H9 (cell line): ENCODE data around the gene ISCA1. TPM values are rescaled to one million over a fixed set of nuclear protein-coding genes. Genes with fewer than 3 reads are reported as not detected.

Experiments
- DNase-seq: peaks from one replicate; pipeline ENCODE4 v3.0.0-alpha.2; 2017
- H2AFZ ChIP-seq: one replicate; pipeline ENCODE4 v1.6.1; 2013; ENCODE audit warnings: mild to moderate bottlenecking, low read length, control low read depth, moderate library complexity
- H2AK5ac ChIP-seq: 2 replicates; pipeline ENCODE4 v1.6.1; 2013; ENCODE audit warnings: low read length, control low read depth, mixed read lengths; ENCODE audit not compliant: insufficient read length
- H2BK120ac ChIP-seq: one replicate; pipeline ENCODE4 v1.6.1; 2013; ENCODE audit warnings: low read depth, mild to moderate bottlenecking, low read length, control low read depth, inconsistent platforms; ENCODE audit not compliant: poor library complexity, severe bottlenecking
- H2BK12ac ChIP-seq: 2 replicates; pipeline ENCODE4 v1.6.1; 2013; ENCODE audit warnings: low read length, control low read depth, mixed read lengths, low read depth; ENCODE audit not compliant: insufficient read length
- H2BK15ac ChIP-seq: 2 replicates; pipeline ENCODE4 v1.6.1; 2013; ENCODE audit warnings: low read depth, low read length, control low read depth
- H2BK20ac ChIP-seq: one replicate; pipeline ENCODE4 v1.6.1; 2013; ENCODE audit warnings: low read depth, mild to moderate bottlenecking, low read length, control low read depth, inconsistent platforms; ENCODE audit not compliant: poor library complexity, severe bottlenecking
- H2BK5ac ChIP-seq: 2 replicates; pipeline ENCODE4 v1.6.1; 2013; ENCODE audit warnings: low read length, control low read depth, mixed read lengths; ENCODE audit not compliant: insufficient read length
- H3K14ac ChIP-seq: 2 replicates; pipeline ENCODE4 v1.6.1; 2013; ENCODE audit warnings: low read length, control low read depth; ENCODE audit not compliant: insufficient read depth
- H3K18ac ChIP-seq: 2 replicates; pipeline ENCODE4 v1.6.1; 2013; ENCODE audit warnings: low read depth, mild to moderate bottlenecking, mixed read lengths, low read length, control low read depth; ENCODE audit not compliant: insufficient read length
- H3K23ac ChIP-seq: 2 replicates; pipeline ENCODE4 v1.6.1; 2013; ENCODE audit warnings: low read length, control low read depth, mixed read lengths, low read depth; ENCODE audit not compliant: insufficient read length
- H3K23me2 ChIP-seq: 2 replicates; pipeline ENCODE4 v1.6.1; 2013; ENCODE audit warnings: low read depth, mild to moderate bottlenecking, mixed read lengths, low read length, control low read depth; ENCODE audit not compliant: insufficient read length, poor library complexity, severe bottlenecking
- H3K27ac ChIP-seq: 2 replicates; pipeline ENCODE4 v1.5.1; 2013; ENCODE audit warnings: low read length, control low read depth, mixed read lengths, low read depth; ENCODE audit not compliant: insufficient read length
- H3K27me3 ChIP-seq: 2 replicates; pipeline ENCODE4 v1.6.1; 2013; ENCODE audit warnings: low read length, control low read depth, inconsistent platforms; ENCODE audit not compliant: insufficient read depth
- H3K4ac ChIP-seq: 2 replicates; pipeline ENCODE4 v1.6.1; 2013; ENCODE audit warnings: low read depth, mild to moderate bottlenecking, control low read depth, inconsistent platforms, low read length, moderate library complexity
- H3K4me1 ChIP-seq: 2 replicates; pipeline ENCODE4 v1.6.1; 2013; ENCODE audit warnings: low read length, control low read depth, inconsistent platforms; ENCODE audit not compliant: insufficient read depth
- H3K4me2 ChIP-seq: 2 replicates; pipeline ENCODE4 v1.6.1; 2013; ENCODE audit warnings: low read length, control low read depth, mixed read lengths; ENCODE audit not compliant: insufficient read length, insufficient read depth
- H3K56ac ChIP-seq: 2 replicates; pipeline ENCODE4 v1.6.1; 2013; ENCODE audit warnings: low read depth, mild to moderate bottlenecking, mixed read lengths, low read length, control low read depth; ENCODE audit not compliant: insufficient read length
- H3K79me1 ChIP-seq: 2 replicates; pipeline ENCODE4 v1.6.1; 2013; ENCODE audit warnings: low read depth, mild to moderate bottlenecking, moderate library complexity, low read length, control low read depth, inconsistent platforms; ENCODE audit not compliant: insufficient read depth, poor library complexity, severe bottlenecking
- H3K79me2 ChIP-seq: 2 replicates; pipeline ENCODE4 v1.6.1; 2013; ENCODE audit warnings: low read length, control low read depth, inconsistent platforms; ENCODE audit not compliant: insufficient read depth
- H3K9ac ChIP-seq: 2 replicates; pipeline ENCODE4 v1.6.1; 2013; ENCODE audit warnings: low read length, control low read depth, mixed read lengths; ENCODE audit not compliant: insufficient read length; ENCODE audit errors: extremely low read depth
- H3K9me3 ChIP-seq: one replicate; pipeline ENCODE4 v1.6.1; 2013; ENCODE audit warnings: low read depth, low read length, inconsistent platforms; ENCODE audit not compliant: control insufficient read depth
- H3T11ph ChIP-seq: one replicate; pipeline ENCODE4 v1.6.1; 2013; ENCODE audit warnings: mild to moderate bottlenecking, low read length, control low read depth, inconsistent platforms
- H4K20me1 ChIP-seq: one replicate; pipeline ENCODE4 v1.6.1; 2013; ENCODE audit not compliant: control insufficient read depth, insufficient read length, insufficient read depth
- H4K5ac ChIP-seq: 2 replicates; pipeline ENCODE4 v1.6.1; 2013; ENCODE audit warnings: low read depth, mild to moderate bottlenecking, mixed read lengths, low read length, control low read depth; ENCODE audit not compliant: insufficient read length
- H4K8ac ChIP-seq: replicated peaks from 2 replicates; pipeline ENCODE4 v1.6.1; 2013; ENCODE audit warnings: low read length, control low read depth, mixed read lengths, low read depth; ENCODE audit not compliant: insufficient read length
- H4K91ac ChIP-seq: 2 replicates; pipeline ENCODE4 v1.6.1; 2013; ENCODE audit warnings: low read depth, mild to moderate bottlenecking, moderate library complexity, mixed read lengths, low read length, control low read depth; ENCODE audit not compliant: insufficient read length
- H3K27ac Mint-ChIP-seq, 3 experiments: 2 replicates in 2 of 3; 3 replicates in 1 of 3; pipeline ENCODE4 v1.8.0; 2020 to 2021; ENCODE audit warnings: mixed read lengths in 3 of 3, mild to moderate bottlenecking in 1 of 3, moderate library complexity in 1 of 3
- H3K27me3 Mint-ChIP-seq: 2 replicates; pipeline ENCODE4 v1.8.0; 2021; ENCODE audit warnings: low read depth, mild to moderate bottlenecking, moderate library complexity, mixed read lengths
- H3K36me3 Mint-ChIP-seq, 3 experiments: 2 replicates in 2 of 3; 3 replicates in 1 of 3; pipeline ENCODE4 v1.8.0; 2020 to 2021; ENCODE audit warnings: low read depth in 3 of 3, mixed read lengths in 3 of 3; ENCODE audit not compliant: insufficient read depth in 1 of 3
- H3K4me1 Mint-ChIP-seq, 2 experiments: 2 replicates each; pipeline ENCODE4 v1.8.0; 2020; ENCODE audit warnings: mixed read lengths in 2 of 2
- H3K4me3 Mint-ChIP-seq, 2 experiments: 2 replicates in 1 of 2; 3 replicates in 1 of 2; pipeline ENCODE4 v1.8.0; 2020 to 2021; ENCODE audit warnings: mild to moderate bottlenecking in 2 of 2, mixed read lengths in 2 of 2, moderate library complexity in 1 of 2
- H3K9me3 Mint-ChIP-seq, 2 experiments: 2 replicates in 1 of 2; 3 replicates in 1 of 2; pipeline ENCODE4 v1.8.0; 2020; ENCODE audit warnings: mild to moderate bottlenecking in 2 of 2, mixed read lengths in 2 of 2, moderate library complexity in 1 of 2
- WGBS: extraction: QIAGEN DNeasy Blood & Tissue Kit; methylation state at CpG from one replicate; pipeline ENCODE4 v1.1.7; 2013; ENCODE audit warnings: missing lambda C conversion rate, low lambda C conversion rate, mixed read lengths; ENCODE audit not compliant: insufficient read length; ENCODE audit errors: extremely low coverage; 5-methylcytosine and 5-hydroxymethylcytosine counted together
- total RNA-seq: library from RNA; stranded (reverse); gene quantifications from 2 replicates; pipeline ENCODE4 v1.2.1, GENCODE V29; 2021
- TF ChIP-seq, protein P1 (sequence below): fragments of 200-600 bp; sonication (generic); conservative IDR thresholded peaks from 3 replicates; pipeline ENCODE4 v1.8.0; 2021; ENCODE audit warnings: antibody characterized with exemption, mild to moderate bottlenecking

The ISCA1 gene
- total RNA-seq, 1 experiment from 2014 or later: 33.3 TPM

DNA sequence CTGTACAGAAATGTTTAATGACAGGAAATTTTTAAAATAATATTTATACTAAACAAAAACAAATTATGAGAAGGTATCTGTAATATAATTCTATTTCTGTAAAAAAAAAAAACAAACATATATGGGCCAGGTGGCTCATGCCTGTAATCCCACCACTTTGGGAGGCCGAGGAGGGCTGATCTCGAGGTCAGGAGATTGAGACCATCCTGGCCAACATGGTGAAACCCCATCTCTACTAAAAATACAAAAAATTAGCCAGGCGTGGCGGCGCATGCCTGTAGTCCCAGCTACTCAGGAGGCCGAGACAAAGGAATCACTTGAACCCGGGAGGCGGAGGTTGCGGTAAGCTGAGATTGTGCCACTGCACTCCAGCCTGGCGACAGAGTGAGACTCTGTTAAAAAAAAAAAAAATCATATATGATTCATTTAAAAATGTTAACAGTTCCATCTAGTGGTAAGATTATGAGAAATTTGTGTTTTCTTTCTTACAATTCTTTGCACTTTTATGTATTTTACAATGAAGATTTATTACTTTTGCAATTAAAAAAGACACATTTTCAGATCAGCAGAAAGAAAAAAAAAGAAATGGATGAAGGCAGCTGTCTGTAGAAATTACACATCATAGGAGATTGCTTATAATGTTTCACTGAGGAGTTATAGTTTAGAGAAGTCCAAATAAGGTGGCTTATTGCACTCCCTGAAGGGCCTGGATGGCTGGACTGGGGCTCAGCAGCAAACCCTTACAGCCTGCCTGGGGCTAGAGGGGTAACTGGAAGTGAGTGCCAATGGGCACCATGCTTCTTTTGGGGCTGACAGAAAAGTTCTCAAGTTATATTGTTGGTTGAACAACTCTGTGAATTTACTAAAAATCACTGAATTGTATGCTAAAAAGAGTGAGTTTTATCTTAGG is 43.2 kb downstream of the ISCA1 start:
- Histone ChIP-seq H3K23me2 (no peaks in the 10 kb centered on the region), H2BK15ac (no peak overlapping the region), H3K18ac (no peak overlapping the region), H2AFZ (no peak overlapping the region), H3K23ac (no peak overlapping the region), H2BK120ac (no peak overlapping the region), H3K56ac (no peak overlapping the region), H2AK5ac (no peak overlapping the region), H3K27me3 (no peaks in the 10 kb centered on the region), H2BK5ac (no peak overlapping the region), H3K79me2 (no peaks in the 10 kb centered on the region), H3K14ac (no peak overlapping the region), H3K9ac (no peak overlapping the region), H2BK12ac (no peak overlapping the region), H2BK20ac (no peak overlapping the region), H3K4me2 (no peak overlapping the region), H4K20me1 (no peaks in the 10 kb centered on the region), H3K4ac (no peak overlapping the region), H3T11ph (no peak overlapping the region), H4K91ac (no peak overlapping the region), H3K27ac (no peak overlapping the region), H3K4me1 (no peaks in the 10 kb centered on the region), H4K5ac (no peak overlapping the region), H3K79me1 (no peaks in the 10 kb centered on the region), H3K9me3 (no peaks in the 10 kb centered on the region), H4K8ac (no peak overlapping the region)
- no peak for DNase-seq
- no peaks in the 10 kb centered on the region for H3K9me3 Mint-ChIP-seq
- TF ChIP-seq, protein P1, sequence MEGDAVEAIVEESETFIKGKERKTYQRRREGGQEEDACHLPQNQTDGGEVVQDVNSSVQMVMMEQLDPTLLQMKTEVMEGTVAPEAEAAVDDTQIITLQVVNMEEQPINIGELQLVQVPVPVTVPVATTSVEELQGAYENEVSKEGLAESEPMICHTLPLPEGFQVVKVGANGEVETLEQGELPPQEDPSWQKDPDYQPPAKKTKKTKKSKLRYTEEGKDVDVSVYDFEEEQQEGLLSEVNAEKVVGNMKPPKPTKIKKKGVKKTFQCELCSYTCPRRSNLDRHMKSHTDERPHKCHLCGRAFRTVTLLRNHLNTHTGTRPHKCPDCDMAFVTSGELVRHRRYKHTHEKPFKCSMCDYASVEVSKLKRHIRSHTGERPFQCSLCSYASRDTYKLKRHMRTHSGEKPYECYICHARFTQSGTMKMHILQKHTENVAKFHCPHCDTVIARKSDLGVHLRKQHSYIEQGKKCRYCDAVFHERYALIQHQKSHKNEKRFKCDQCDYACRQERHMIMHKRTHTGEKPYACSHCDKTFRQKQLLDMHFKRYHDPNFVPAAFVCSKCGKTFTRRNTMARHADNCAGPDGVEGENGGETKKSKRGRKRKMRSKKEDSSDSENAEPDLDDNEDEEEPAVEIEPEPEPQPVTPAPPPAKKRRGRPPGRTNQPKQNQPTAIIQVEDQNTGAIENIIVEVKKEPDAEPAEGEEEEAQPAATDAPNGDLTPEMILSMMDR: no peak
- no peak overlapping the region for H3K4me3 Mint-ChIP-seq
- H3K27ac Mint-ChIP-seq: no peak overlapping the region
- no CpG with 5 or more reads among the region's 10 CpGs for WGBS
- no peaks in the 10 kb centered on the region for H3K27me3 Mint-ChIP-seq
- peaks cover 0 to 4% of the 10 kb centered on the region in 2 experiments; a peak in 1 of 4 replicates for H3K4me1 Mint-ChIP-seq
- no peaks in the 10 kb centered on the region for H3K36me3 Mint-ChIP-seq
